ENCODE data around the gene KLRF1.

Gene KLRF1

GRCh38 chr12:9809866-9810265, 17.4 kb upstream of the KLRF1 start:
- H3K27me3 ChIP-seq (ENCODE audit: low read depth, low read length) = 0 out of 2 replicates have a peak, but pooled peaks cover 5% of the 10 kb centered on the region
- H3K36me3 ChIP-seq (replicated peaks; ENCODE audit: low read depth, low read length) = no peaks in the 10 kb centered on the region
- H3K9me3 ChIP-seq (ENCODE audit: insufficient read depth, low read length) = no peaks in the 10 kb centered on the region
- no peaks in the 10 kb centered on the region for H3K79me2 ChIP-seq (ENCODE audit: low read length)
- H3K4me2 ChIP-seq (ENCODE audit: low read length) = peak overlapping the region; percentile 74
- no peak overlapping the region for H2AFZ ChIP-seq (ENCODE audit: low read depth, low read length)
- no peaks in the 10 kb centered on the region for H4K20me1 ChIP-seq (ENCODE audit: insufficient read depth, low read length)
- no peak overlapping the region; the same call in 1 of the 2 replicates for H3K27ac ChIP-seq (ENCODE audit: low read length)
- no peak for TF ChIP-seq EZH2phosphoT487 (IDR thresholded peaks at IDR 0.05; ENCODE audit: low read depth)
- no peak for TF ChIP-seq CTCF (IDR thresholded peaks at IDR 0.05; ENCODE audit: low read depth, low read length)
- H3K4me1 ChIP-seq (ENCODE audit: low read length) = peaks cover 46% of the 10 kb centered on the region
- H3K9ac ChIP-seq (ENCODE audit: low read length) = no peak overlapping the region
- no peak overlapping the region for H3K4me3 ChIP-seq (ENCODE audit: low read length)

GRCh38 chr12:9810671-9811070, 16.6 kb upstream of the KLRF1 start:
- Histone ChIP-seq H3K9me3 (ENCODE audit: insufficient read depth, low read length) (no peaks in the 10 kb centered on the region), H3K27me3 (ENCODE audit: low read depth, low read length) (0 out of 2 replicates have a peak, but pooled peaks cover 5% of the 10 kb centered on the region), H3K4me3 (ENCODE audit: low read length) (peak overlapping the region; percentile 51), H3K36me3 (replicated peaks; ENCODE audit: low read depth, low read length) (no peaks in the 10 kb centered on the region), H4K20me1 (ENCODE audit: insufficient read depth, low read length) (no peaks in the 10 kb centered on the region), H3K27ac (ENCODE audit: low read length) (peak overlapping the region; percentile 43), H3K79me2 (ENCODE audit: low read length) (no peaks in the 10 kb centered on the region), H3K4me1 (ENCODE audit: low read length) (peaks cover 46% of the 10 kb centered on the region), H3K9ac (ENCODE audit: low read length) (peak overlapping the region; percentile 14; the same call in 1 of the 2 replicates), H3K4me2 (ENCODE audit: low read length) (peak overlapping the region; percentile 74), H2AFZ (ENCODE audit: low read depth, low read length) (no peak overlapping the region)
- TF ChIP-seq CTCF (IDR thresholded peaks at IDR 0.05; ENCODE audit: low read depth, low read length) (no peak), EZH2phosphoT487 (IDR thresholded peaks at IDR 0.05; ENCODE audit: low read depth) (no peak)

- Histone ChIP-seq H4K20me1 (ENCODE audit: insufficient read depth, low read length) (no peaks in the 10 kb centered on the region), H3K9ac (ENCODE audit: low read length) (no peak overlapping the region), H3K4me1 (ENCODE audit: low read length) (peaks cover 46% of the 10 kb centered on the region), H3K27me3 (ENCODE audit: low read depth, low read length) (0 out of 2 replicates have a peak, but pooled peaks cover 5% of the 10 kb centered on the region), H3K4me3 (ENCODE audit: low read length) (peak overlapping the region; percentile 51), H3K36me3 (replicated peaks; ENCODE audit: low read depth, low read length) (no peaks in the 10 kb centered on the region), H3K4me2 (ENCODE audit: low read length) (peak overlapping the region; percentile 74), H3K27ac (ENCODE audit: low read length) (no peak overlapping the region), H3K79me2 (ENCODE audit: low read length) (no peaks in the 10 kb centered on the region), H2AFZ (ENCODE audit: low read depth, low read length) (no peak overlapping the region), H3K9me3 (ENCODE audit: insufficient read depth, low read length) (no peaks in the 10 kb centered on the region)
- TF ChIP-seq EZH2phosphoT487 (IDR thresholded peaks at IDR 0.05; ENCODE audit: low read depth) = no peak
- TF ChIP-seq CTCF (IDR thresholded peaks at IDR 0.05; ENCODE audit: low read depth, low read length) = no peak
Observed at GRCh38 chr12:9811621-9812020, 15.7 kb upstream of the KLRF1 start.

GRCh38 chr12:9813821-9814798, 13.2 kb upstream of the KLRF1 start:
- H3K4me1 ChIP-seq (ENCODE audit: low read length) = peaks cover 41% of the 10 kb centered on the region
- TF ChIP-seq CTCF (IDR thresholded peaks at IDR 0.05; ENCODE audit: low read depth, low read length) (peak; percentile 97), EZH2phosphoT487 (IDR thresholded peaks at IDR 0.05; ENCODE audit: low read depth) (no peak)
- peak overlapping the region; percentile 92 for H3K4me3 ChIP-seq (ENCODE audit: low read length)
- peaks cover 19% of the 10 kb centered on the region for H3K27me3 ChIP-seq (ENCODE audit: low read depth, low read length)
- no peaks in the 10 kb centered on the region for H4K20me1 ChIP-seq (ENCODE audit: insufficient read depth, low read length)
- H3K27ac ChIP-seq (ENCODE audit: low read length) = no peak overlapping the region
- H3K9me3 ChIP-seq (ENCODE audit: insufficient read depth, low read length) = no peaks in the 10 kb centered on the region
- no peaks in the 10 kb centered on the region for H3K79me2 ChIP-seq (ENCODE audit: low read length)
- H2AFZ ChIP-seq (ENCODE audit: low read depth, low read length) = peak overlapping the region; percentile 79; the same call in 1 of the 2 replicates
- H3K36me3 ChIP-seq (replicated peaks; ENCODE audit: low read depth, low read length) = no peaks in the 10 kb centered on the region
- H3K4me2 ChIP-seq (ENCODE audit: low read length) = peak overlapping the region; percentile 99
- peak overlapping the region; percentile 50 for H3K9ac ChIP-seq (ENCODE audit: low read length)
